KMS-11 (cell line): ENCODE measurements around the gene GRIA1.

ENCODE experiments used
- H2AFZ ChIP-seq: fragments of 200-600 bp; sonication (generic); 2 replicates; pipeline ENCODE4 v1.6.1; 2016; ENCODE audit warnings: antibody characterized with exemption, mixed run types, low read depth
- H3K27ac ChIP-seq: fragments of 200-600 bp; sonication (generic); 2 replicates; pipeline ENCODE4 v1.6.1; 2016; ENCODE audit warnings: mild to moderate bottlenecking, mixed run types
- H3K27me3 ChIP-seq: fragments of 200-600 bp; sonication (generic); 2 replicates; pipeline ENCODE4 v1.6.1; 2017; ENCODE audit warnings: mild to moderate bottlenecking, low read depth, mixed run types, moderate library complexity; ENCODE audit not compliant: insufficient read depth
- H3K36me3 ChIP-seq: fragments of 200-600 bp; sonication (generic); 2 replicates; pipeline ENCODE4 v1.6.1; 2017; ENCODE audit warnings: mild to moderate bottlenecking, mixed run types; ENCODE audit not compliant: insufficient read depth
- H3K4me1 ChIP-seq: fragments of 200-600 bp; sonication (generic); 2 replicates; pipeline ENCODE4 v1.6.1; 2016; ENCODE audit warnings: mild to moderate bottlenecking, low read depth, mixed run types; ENCODE audit not compliant: poor library complexity, severe bottlenecking
- H3K4me2 ChIP-seq: fragments of 200-600 bp; sonication (generic); 2 replicates; pipeline ENCODE4 v1.7.0; 2016; ENCODE audit warnings: mild to moderate bottlenecking, mixed run types
- H3K4me3 ChIP-seq: fragments of 200-600 bp; sonication (generic); IDR thresholded peaks from 2 replicates; pipeline ENCODE4 v1.6.1; 2017; ENCODE audit warnings: low read depth, low read length, mixed read lengths; ENCODE audit not compliant: insufficient read depth
- H3K79me2 ChIP-seq: fragments of 200-600 bp; sonication (generic); 2 replicates; pipeline ENCODE4 v1.6.1; 2016; ENCODE audit warnings: low read depth, mixed run types; ENCODE audit not compliant: insufficient read depth
- H3K9ac ChIP-seq: fragments of 200-600 bp; sonication (generic); 2 replicates; pipeline ENCODE4 v1.6.1; 2016; ENCODE audit warnings: mild to moderate bottlenecking, mixed run types
- H4K20me1 ChIP-seq: fragments of 200-600 bp; sonication (generic); 2 replicates; pipeline ENCODE4 v1.6.1; 2016; ENCODE audit warnings: mild to moderate bottlenecking, mixed run types; ENCODE audit not compliant: insufficient read depth
- TF ChIP-seq, protein P1 (sequence below): fragments of 200-600 bp; sonication (generic); conservative IDR thresholded peaks from 2 replicates; pipeline ENCODE4 v1.6.1; 2017; ENCODE audit warnings: low read depth, mild to moderate bottlenecking, antibody characterized with exemption, low read length, moderate library complexity, mixed read lengths

Gene GRIA1

GRCh38 chr5:153461341-153461740 lies 29.1 kb upstream of the GRIA1 start:
- Histone ChIP-seq H2AFZ (no peak overlapping the region), H3K4me2 (no peak overlapping the region), H3K27ac (no peak overlapping the region), H3K4me1 (no peaks in the 10 kb centered on the region), H3K27me3 (no peaks in the 10 kb centered on the region), H3K4me3 (no peak overlapping the region), H4K20me1 (no peaks in the 10 kb centered on the region), H3K9ac (no peak overlapping the region), H3K79me2 (no peaks in the 10 kb centered on the region), H3K36me3 (no peaks in the 10 kb centered on the region)
- TF ChIP-seq, protein P1, sequence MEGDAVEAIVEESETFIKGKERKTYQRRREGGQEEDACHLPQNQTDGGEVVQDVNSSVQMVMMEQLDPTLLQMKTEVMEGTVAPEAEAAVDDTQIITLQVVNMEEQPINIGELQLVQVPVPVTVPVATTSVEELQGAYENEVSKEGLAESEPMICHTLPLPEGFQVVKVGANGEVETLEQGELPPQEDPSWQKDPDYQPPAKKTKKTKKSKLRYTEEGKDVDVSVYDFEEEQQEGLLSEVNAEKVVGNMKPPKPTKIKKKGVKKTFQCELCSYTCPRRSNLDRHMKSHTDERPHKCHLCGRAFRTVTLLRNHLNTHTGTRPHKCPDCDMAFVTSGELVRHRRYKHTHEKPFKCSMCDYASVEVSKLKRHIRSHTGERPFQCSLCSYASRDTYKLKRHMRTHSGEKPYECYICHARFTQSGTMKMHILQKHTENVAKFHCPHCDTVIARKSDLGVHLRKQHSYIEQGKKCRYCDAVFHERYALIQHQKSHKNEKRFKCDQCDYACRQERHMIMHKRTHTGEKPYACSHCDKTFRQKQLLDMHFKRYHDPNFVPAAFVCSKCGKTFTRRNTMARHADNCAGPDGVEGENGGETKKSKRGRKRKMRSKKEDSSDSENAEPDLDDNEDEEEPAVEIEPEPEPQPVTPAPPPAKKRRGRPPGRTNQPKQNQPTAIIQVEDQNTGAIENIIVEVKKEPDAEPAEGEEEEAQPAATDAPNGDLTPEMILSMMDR, result no peak

DNA sequence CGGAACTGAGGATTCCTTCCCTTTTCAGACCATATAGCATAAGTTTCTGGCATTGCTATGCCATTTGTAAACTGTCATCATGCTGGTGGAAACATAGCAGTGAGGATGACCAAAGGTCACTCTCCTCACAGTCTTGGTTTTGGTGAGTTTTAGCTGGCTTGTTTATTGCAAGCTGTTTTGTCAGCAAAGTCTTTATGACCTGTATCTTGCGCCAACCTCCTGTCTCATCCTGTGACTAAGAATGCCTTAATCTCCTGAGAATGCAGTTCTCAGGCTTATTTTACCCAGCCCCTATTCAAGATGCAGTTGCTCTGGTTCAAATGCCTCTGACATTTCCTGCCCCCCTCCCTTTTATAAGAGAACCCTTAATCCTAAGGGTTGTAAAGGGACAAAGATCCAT lies 26.7 kb upstream of the GRIA1 start:
- H3K4me3 ChIP-seq, result no peak overlapping the region
- H3K4me1 ChIP-seq, result no peaks in the 10 kb centered on the region
- H3K27me3 ChIP-seq, result no peaks in the 10 kb centered on the region
- TF ChIP-seq, protein P1, result no peak
- H3K9ac ChIP-seq, result no peak overlapping the region
- H3K79me2 ChIP-seq, result no peaks in the 10 kb centered on the region
- H4K20me1 ChIP-seq, result no peaks in the 10 kb centered on the region
- H3K4me2 ChIP-seq, result no peak overlapping the region
- no peaks in the 10 kb centered on the region for H3K36me3 ChIP-seq
- no peak overlapping the region for H3K27ac ChIP-seq
- no peak overlapping the region for H2AFZ ChIP-seq

- H3K4me2 ChIP-seq, result no peak overlapping the region
- H3K36me3 ChIP-seq, result no peaks in the 10 kb centered on the region
- TF ChIP-seq, protein P1, result no peak
- no peak overlapping the region for H2AFZ ChIP-seq
- no peak overlapping the region for H3K4me3 ChIP-seq
- no peaks in the 10 kb centered on the region for H3K27me3 ChIP-seq
- H3K9ac ChIP-seq, result no peak overlapping the region
- no peak overlapping the region for H3K27ac ChIP-seq
- no peaks in the 10 kb centered on the region for H4K20me1 ChIP-seq
- no peaks in the 10 kb centered on the region for H3K79me2 ChIP-seq
- H3K4me1 ChIP-seq, result no peaks in the 10 kb centered on the region
Observed at GRCh38 chr5:153467546-153467945, 22.9 kb upstream of the GRIA1 start.

DNA sequence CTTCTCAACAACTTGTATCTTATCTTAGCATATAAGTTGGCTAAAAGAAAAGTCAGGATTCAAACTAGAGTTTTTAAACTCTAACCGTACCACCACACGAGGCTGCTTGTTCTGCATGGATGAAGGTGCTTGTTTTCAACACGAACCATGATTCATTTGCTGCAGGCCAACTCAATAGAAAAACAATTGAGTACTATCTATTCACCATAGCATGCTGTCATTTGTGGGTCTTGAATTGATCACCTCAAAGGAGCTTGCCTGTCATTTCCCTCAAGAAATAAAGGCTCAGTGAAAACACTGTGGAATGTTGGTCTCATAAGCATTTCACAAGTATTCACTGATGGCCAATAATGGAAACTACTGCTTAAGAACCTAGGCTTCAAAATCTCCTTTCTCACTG lies 21.0 kb upstream of the GRIA1 start:
- Histone ChIP-seq H3K27ac (no peak overlapping the region), H3K79me2 (no peaks in the 10 kb centered on the region), H3K4me3 (no peak overlapping the region), H4K20me1 (no peaks in the 10 kb centered on the region), H3K36me3 (no peaks in the 10 kb centered on the region), H3K27me3 (no peaks in the 10 kb centered on the region), H2AFZ (no peak overlapping the region), H3K9ac (no peak overlapping the region), H3K4me2 (no peak overlapping the region), H3K4me1 (no peaks in the 10 kb centered on the region)
- TF ChIP-seq, protein P1, result no peak
